Measurements from ENCODE around the gene SMOC2. TPM values are rescaled to one million over a fixed set of nuclear protein-coding genes. Genes with fewer than 3 reads are reported as not detected.
"Not testable (repeated sequence)": the region's sequence is repeated elsewhere in the genome, so short reads cannot be mapped to it uniquely, and the experiment has no call there.

Gene SMOC2
- total and polyA plus RNA-seq, 2 donors, result 5.4 to 6.5 TPM

DNA sequence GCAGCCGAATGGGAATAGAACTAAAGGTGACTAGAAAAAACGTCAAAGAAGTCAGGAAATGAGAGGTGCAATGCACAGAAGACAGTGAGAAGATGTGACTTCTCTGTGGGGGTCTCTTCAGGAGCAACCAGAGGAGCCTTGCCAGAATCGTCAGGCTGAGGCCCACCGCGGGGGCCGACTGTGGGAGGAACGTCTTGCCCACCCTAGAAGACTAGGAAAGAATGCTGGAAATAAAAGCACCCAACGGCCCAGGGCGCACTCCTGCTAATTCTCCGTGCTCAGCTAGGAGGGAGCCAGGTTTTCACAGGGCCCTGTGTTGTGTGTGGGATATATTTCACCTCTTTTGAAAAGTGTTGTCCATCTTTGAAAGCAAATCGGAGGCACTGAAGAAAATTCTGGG lies 129.2 kb downstream of the SMOC2 start:
- 86% methylated on average over 11 of the region's 11 CpGs for WGBS
- no peak overlapping the region for H3K4me3 ChIP-seq (ENCODE audit: low read length in 2 of 2)
- H3K4me1 ChIP-seq (ENCODE audit: control insufficient read depth in 2 of 2, insufficient read depth in 2 of 2, low read length in 2 of 2), result no peaks in the 10 kb centered on the region
- no peaks in the 10 kb centered on the region for H3K27me3 ChIP-seq (ENCODE audit: control insufficient read depth in 2 of 2, insufficient read depth in 1 of 2, low read length in 1 of 2)
- no peak for DNase-seq (ENCODE audit: low read depth in 6 of 9, low spot score in 9 of 9)
- H3K9me3 ChIP-seq (ENCODE audit: control insufficient read depth in 2 of 2, insufficient read depth in 1 of 2, low read length in 1 of 2), result peaks cover 0 to 16% of the 10 kb centered on the region in 2 donors
- no peaks in the 10 kb centered on the region for H3K36me3 ChIP-seq (ENCODE audit: control insufficient read depth in 2 of 2, insufficient read depth in 2 of 2, low read length in 1 of 2)
- no peak overlapping the region for H3K27ac ChIP-seq (ENCODE audit: low read depth in 1 of 2, low read length in 1 of 2)

DNA sequence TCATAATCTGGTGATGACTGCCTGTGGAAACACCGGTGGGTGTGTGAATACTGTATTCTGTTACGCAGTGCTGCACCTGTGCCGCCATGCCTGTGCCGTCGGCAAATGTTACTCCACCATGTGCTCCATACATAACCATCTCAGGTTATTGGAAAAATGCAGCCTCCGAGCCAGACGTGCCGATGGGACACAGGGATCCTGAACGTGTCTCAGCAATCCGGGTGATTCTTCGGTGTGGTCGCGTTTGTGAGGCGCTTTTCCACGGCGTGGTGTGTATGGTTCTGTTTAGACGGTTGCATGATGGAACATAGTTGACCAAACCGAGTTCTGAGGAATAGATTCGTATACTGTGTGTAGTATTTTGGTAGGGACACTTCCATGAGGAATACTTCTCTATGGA lies 130.3 kb downstream of the SMOC2 start:
- 95% methylated on average over 19 of the region's 19 CpGs for WGBS
- no peaks in the 10 kb centered on the region for H3K36me3 ChIP-seq (ENCODE audit: control insufficient read depth in 2 of 2, insufficient read depth in 2 of 2, low read length in 1 of 2)
- no peaks in the 10 kb centered on the region for H3K27me3 ChIP-seq (ENCODE audit: control insufficient read depth in 2 of 2, insufficient read depth in 1 of 2, low read length in 1 of 2)
- no peak for DNase-seq (ENCODE audit: low read depth in 6 of 9, low spot score in 9 of 9)
- H3K4me3 ChIP-seq (ENCODE audit: low read length in 2 of 2), result no peak overlapping the region
- H3K9me3 ChIP-seq (ENCODE audit: control insufficient read depth in 2 of 2, insufficient read depth in 1 of 2, low read length in 1 of 2), result peaks cover 0 to 16% of the 10 kb centered on the region in 2 donors
- no peaks in the 10 kb centered on the region for H3K4me1 ChIP-seq (ENCODE audit: control insufficient read depth in 2 of 2, insufficient read depth in 2 of 2, low read length in 2 of 2)
- H3K27ac ChIP-seq (ENCODE audit: low read depth in 1 of 2, low read length in 1 of 2), result no peak overlapping the region

- WGBS, result 93% methylated on average over 24 of the region's 28 CpGs
Observed at GRCh38 chr6:168573276-168573835, 132.4 kb downstream of the SMOC2 start.

GRCh38 chr6:168574075-168574698 lies 133.2 kb downstream of the SMOC2 start:
- Histone ChIP-seq H3K4me3 (ENCODE audit: low read length in 2 of 2) (no peak overlapping the region), H3K27me3 (ENCODE audit: control insufficient read depth in 2 of 2, insufficient read depth in 1 of 2, low read length in 1 of 2) (no peaks in the 10 kb centered on the region), H3K27ac (ENCODE audit: low read depth in 1 of 2, low read length in 1 of 2) (no peak overlapping the region), H3K36me3 (ENCODE audit: control insufficient read depth in 2 of 2, insufficient read depth in 2 of 2, low read length in 1 of 2) (no peaks in the 10 kb centered on the region), H3K9me3 (ENCODE audit: control insufficient read depth in 2 of 2, insufficient read depth in 1 of 2, low read length in 1 of 2) (peaks cover 0 to 16% of the 10 kb centered on the region in 2 donors), H3K4me1 (ENCODE audit: control insufficient read depth in 2 of 2, insufficient read depth in 2 of 2, low read length in 2 of 2) (no peaks in the 10 kb centered on the region)
- no peak for DNase-seq (ENCODE audit: low read depth in 6 of 9, low spot score in 9 of 9)
- WGBS, result 89% methylated on average over 17 of the region's 17 CpGs

More at GRCh38 chr6:168573276-168573835, 132.4 kb downstream of the SMOC2 start:
- peaks cover 0 to 16% of the 10 kb centered on the region in 2 donors for H3K9me3 ChIP-seq (ENCODE audit: control insufficient read depth in 2 of 2, insufficient read depth in 1 of 2, low read length in 1 of 2)
- H3K27ac ChIP-seq (ENCODE audit: low read depth in 1 of 2, low read length in 1 of 2); DNase-seq (ENCODE audit: low read depth in 6 of 9, low spot score in 9 of 9); H3K4me1 ChIP-seq (ENCODE audit: control insufficient read depth in 2 of 2, insufficient read depth in 2 of 2, low read length in 2 of 2); H3K27me3 ChIP-seq (ENCODE audit: control insufficient read depth in 2 of 2, insufficient read depth in 1 of 2, low read length in 1 of 2); H3K4me3 ChIP-seq (ENCODE audit: low read length in 2 of 2); H3K36me3 ChIP-seq (ENCODE audit: control insufficient read depth in 2 of 2, insufficient read depth in 2 of 2, low read length in 1 of 2): not testable (repeated sequence)

GRCh38 chr6:168574699-168575195 lies 133.8 kb downstream of the SMOC2 start:
- Histone ChIP-seq H3K36me3 (ENCODE audit: control insufficient read depth in 2 of 2, insufficient read depth in 2 of 2, low read length in 1 of 2) (no peaks in the 10 kb centered on the region), H3K4me3 (ENCODE audit: low read length in 2 of 2) (no peak overlapping the region), H3K4me1 (ENCODE audit: control insufficient read depth in 2 of 2, insufficient read depth in 2 of 2, low read length in 2 of 2) (no peaks in the 10 kb centered on the region), H3K27me3 (ENCODE audit: control insufficient read depth in 2 of 2, insufficient read depth in 1 of 2, low read length in 1 of 2) (no peaks in the 10 kb centered on the region), H3K9me3 (ENCODE audit: control insufficient read depth in 2 of 2, insufficient read depth in 1 of 2, low read length in 1 of 2) (peaks cover 0 to 16% of the 10 kb centered on the region in 2 donors), H3K27ac (ENCODE audit: low read depth in 1 of 2, low read length in 1 of 2) (no peak overlapping the region)
- WGBS, result 85% methylated on average over 17 of the region's 17 CpGs
- no peak for DNase-seq (ENCODE audit: low read depth in 6 of 9, low spot score in 9 of 9)

- no peak for DNase-seq (ENCODE audit: low read depth in 6 of 9, low spot score in 9 of 9)
- H3K4me3 ChIP-seq (ENCODE audit: low read length in 2 of 2), result no peak overlapping the region
- H3K36me3 ChIP-seq (ENCODE audit: control insufficient read depth in 2 of 2, insufficient read depth in 2 of 2, low read length in 1 of 2), result no peaks in the 10 kb centered on the region
- H3K9me3 ChIP-seq (ENCODE audit: control insufficient read depth in 2 of 2, insufficient read depth in 1 of 2, low read length in 1 of 2), result peaks cover 0 to 16% of the 10 kb centered on the region in 2 donors
- WGBS, result 84% methylated on average over 15 of the region's 15 CpGs
- no peaks in the 10 kb centered on the region for H3K27me3 ChIP-seq (ENCODE audit: control insufficient read depth in 2 of 2, insufficient read depth in 1 of 2, low read length in 1 of 2)
- no peaks in the 10 kb centered on the region for H3K4me1 ChIP-seq (ENCODE audit: control insufficient read depth in 2 of 2, insufficient read depth in 2 of 2, low read length in 2 of 2)
- H3K27ac ChIP-seq (ENCODE audit: low read depth in 1 of 2, low read length in 1 of 2), result no peak overlapping the region
Observed at GRCh38 chr6:168575346-168576098, 134.5 kb downstream of the SMOC2 start.

DNA sequence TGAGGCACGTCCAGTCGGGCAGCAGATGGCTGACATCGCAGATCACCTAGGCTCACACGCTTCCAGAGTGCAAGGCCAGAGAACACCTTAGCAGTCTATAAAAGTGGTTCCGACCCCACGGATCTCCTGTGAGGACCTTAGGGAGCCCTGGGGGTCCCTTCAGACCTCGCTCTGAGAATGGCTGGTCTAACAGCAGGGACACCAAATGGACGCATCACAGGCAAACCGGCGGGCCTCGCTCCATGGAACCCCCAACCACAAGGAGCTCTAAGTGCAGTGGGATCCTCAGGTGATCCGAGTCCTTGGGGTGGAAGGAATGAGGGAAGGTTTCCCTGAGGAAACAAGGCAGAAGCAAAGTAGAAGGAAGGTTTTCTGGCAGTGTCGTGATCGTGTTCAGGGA lies 135.4 kb downstream of the SMOC2 start:
- Histone ChIP-seq H3K4me3 (ENCODE audit: low read length in 2 of 2) (no peak overlapping the region), H3K27ac (ENCODE audit: low read depth in 1 of 2, low read length in 1 of 2) (no peak overlapping the region), H3K9me3 (ENCODE audit: control insufficient read depth in 2 of 2, insufficient read depth in 1 of 2, low read length in 1 of 2) (peaks cover 0 to 16% of the 10 kb centered on the region in 2 donors), H3K36me3 (ENCODE audit: control insufficient read depth in 2 of 2, insufficient read depth in 2 of 2, low read length in 1 of 2) (no peaks in the 10 kb centered on the region), H3K4me1 (ENCODE audit: control insufficient read depth in 2 of 2, insufficient read depth in 2 of 2, low read length in 2 of 2) (no peaks in the 10 kb centered on the region), H3K27me3 (ENCODE audit: control insufficient read depth in 2 of 2, insufficient read depth in 1 of 2, low read length in 1 of 2) (no peaks in the 10 kb centered on the region)
- DNase-seq (ENCODE audit: low read depth in 6 of 9, low spot score in 9 of 9), result no peak
- 92% methylated on average over 14 of the region's 14 CpGs for WGBS

GRCh38 chr6:168577496-168577895 lies 136.5 kb downstream of the SMOC2 start:
- no peaks in the 10 kb centered on the region for H3K36me3 ChIP-seq (ENCODE audit: control insufficient read depth in 2 of 2, insufficient read depth in 2 of 2, low read length in 1 of 2)
- no peak overlapping the region for H3K4me3 ChIP-seq (ENCODE audit: low read length in 2 of 2)
- no peaks in the 10 kb centered on the region for H3K4me1 ChIP-seq (ENCODE audit: control insufficient read depth in 2 of 2, insufficient read depth in 2 of 2, low read length in 2 of 2)
- no peak overlapping the region for H3K27ac ChIP-seq (ENCODE audit: low read depth in 1 of 2, low read length in 1 of 2)
- WGBS, result 85% methylated on average over 9 of the region's 9 CpGs
- no peaks in the 10 kb centered on the region for H3K27me3 ChIP-seq (ENCODE audit: control insufficient read depth in 2 of 2, insufficient read depth in 1 of 2, low read length in 1 of 2)
- DNase-seq (ENCODE audit: low read depth in 6 of 9, low spot score in 9 of 9), result no peak
- peaks cover 0 to 16% of the 10 kb centered on the region in 2 donors for H3K9me3 ChIP-seq (ENCODE audit: control insufficient read depth in 2 of 2, insufficient read depth in 1 of 2, low read length in 1 of 2)

GRCh38 chr6:168578036-168578435 lies 137.1 kb downstream of the SMOC2 start:
- Histone ChIP-seq H3K27me3 (ENCODE audit: control insufficient read depth in 2 of 2, insufficient read depth in 1 of 2, low read length in 1 of 2) (no peaks in the 10 kb centered on the region), H3K9me3 (ENCODE audit: control insufficient read depth in 2 of 2, insufficient read depth in 1 of 2, low read length in 1 of 2) (peaks cover 0 to 16% of the 10 kb centered on the region in 2 donors), H3K4me1 (ENCODE audit: control insufficient read depth in 2 of 2, insufficient read depth in 2 of 2, low read length in 2 of 2) (no peaks in the 10 kb centered on the region), H3K36me3 (ENCODE audit: control insufficient read depth in 2 of 2, insufficient read depth in 2 of 2, low read length in 1 of 2) (no peaks in the 10 kb centered on the region), H3K4me3 (ENCODE audit: low read length in 2 of 2) (no peak overlapping the region), H3K27ac (ENCODE audit: low read depth in 1 of 2, low read length in 1 of 2) (no peak overlapping the region)
- 61% methylated on average over 8 of the region's 8 CpGs for WGBS
- DNase-seq (ENCODE audit: low read depth in 6 of 9, low spot score in 9 of 9), result no peak

Data from thymus (tissue), 11 donors.